ENCODE measurements around the gene COL4A2. TPM values are rescaled to one million over a fixed set of nuclear protein-coding genes. Genes with fewer than 3 reads are reported as not detected.
"Not testable (repeated sequence)": the region's sequence is repeated elsewhere in the genome, so short reads cannot be mapped to it uniquely, and the experiment has no call there.

COL4A2 gene
- total RNA-seq, 2 donors from 2014 or later: 0.84 TPM; not detected in 1

DNA sequence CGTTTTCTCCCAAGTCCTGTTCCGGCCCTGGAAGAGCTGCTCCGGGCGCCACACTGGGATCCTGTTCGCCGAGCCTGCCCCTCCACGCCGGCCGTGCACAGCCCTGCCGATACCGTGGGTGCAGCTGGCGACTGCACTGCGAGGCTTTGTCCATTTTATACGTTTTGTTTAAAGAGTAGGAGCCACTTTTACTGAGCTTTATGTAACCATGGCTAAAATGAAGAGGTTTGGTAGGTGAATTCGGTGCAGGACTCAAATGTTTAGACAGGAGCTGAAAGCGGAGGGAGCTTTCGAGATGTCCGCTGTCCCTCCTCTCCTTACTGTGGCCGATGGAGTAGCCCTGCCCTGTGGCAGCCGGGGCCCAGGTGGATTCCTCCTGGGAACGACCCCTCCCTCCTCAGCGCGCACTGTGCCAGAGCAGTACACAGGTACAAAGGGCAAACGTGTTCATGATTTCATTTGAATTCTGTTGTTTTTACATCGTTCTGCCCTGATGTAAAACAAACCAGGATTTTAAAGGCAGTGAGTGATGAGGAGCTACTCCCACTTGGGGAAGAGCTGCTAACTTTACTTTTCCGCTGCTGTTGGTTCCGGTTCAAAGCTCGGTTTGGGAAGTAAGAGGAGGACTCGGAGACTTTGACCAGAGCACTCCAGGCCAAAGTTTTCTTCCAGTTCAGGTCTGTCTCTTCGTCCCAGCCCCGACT, 1.7 kb downstream of the COL4A2 start:
- Mint-ChIP-seq H3K36me3 (peaks cover 0 to 6% of the 10 kb centered on the region in 2 donors), H3K27ac (no peak overlapping the region), H3K9me3 (no peaks in the 10 kb centered on the region)
- ATAC-seq (no peak), DNase-seq (ENCODE audit: low spot score in 2 of 2) (no peak)

DNA sequence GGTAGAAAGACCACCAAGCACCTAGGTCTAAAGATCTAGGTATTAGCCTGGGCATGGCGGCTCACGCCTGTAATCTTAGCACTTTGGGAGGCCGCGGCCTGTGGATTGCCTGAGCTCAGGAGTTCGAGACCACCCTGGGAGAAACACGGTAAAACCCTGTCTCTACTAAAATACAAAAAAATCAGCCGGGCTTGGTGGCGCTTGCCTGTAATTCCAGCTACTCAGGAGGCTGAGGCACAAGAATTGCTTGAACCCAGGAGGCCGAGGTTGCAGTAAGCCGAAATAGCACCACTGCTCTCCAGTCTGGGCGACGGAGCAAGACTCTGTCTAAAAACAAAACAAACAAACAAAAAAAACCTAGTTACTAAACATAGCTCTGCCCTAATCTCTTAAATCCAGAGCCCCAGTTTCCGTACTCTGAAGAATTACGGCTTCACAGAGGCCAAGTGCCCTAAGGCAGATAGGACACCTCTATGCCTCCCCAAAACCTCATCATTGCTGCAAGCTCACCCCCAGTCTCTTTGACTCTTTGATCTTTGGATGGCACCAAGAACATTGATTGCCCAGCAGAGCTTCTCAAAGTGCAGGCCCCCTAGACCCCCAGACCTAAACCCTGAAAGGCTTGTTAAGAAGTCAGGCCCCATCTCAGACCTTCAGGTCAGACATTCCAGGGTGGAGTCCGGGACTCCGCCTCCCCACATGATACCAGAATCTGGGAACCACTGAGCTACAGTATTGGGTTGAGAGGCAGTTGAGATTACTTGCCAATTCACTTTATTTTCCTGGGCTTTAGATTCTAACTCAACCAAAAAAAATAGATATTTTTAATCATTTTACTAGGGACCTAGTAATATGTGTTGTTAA, 2.8 kb downstream of the COL4A2 start:
- Mint-ChIP-seq H3K27ac (no peak overlapping the region), H3K36me3 (peaks cover 0 to 6% of the 10 kb centered on the region in 2 donors), H3K9me3 (no peaks in the 10 kb centered on the region)
- DNase-seq (ENCODE audit: low spot score in 2 of 2) (no peak), ATAC-seq (no peak)

DNA sequence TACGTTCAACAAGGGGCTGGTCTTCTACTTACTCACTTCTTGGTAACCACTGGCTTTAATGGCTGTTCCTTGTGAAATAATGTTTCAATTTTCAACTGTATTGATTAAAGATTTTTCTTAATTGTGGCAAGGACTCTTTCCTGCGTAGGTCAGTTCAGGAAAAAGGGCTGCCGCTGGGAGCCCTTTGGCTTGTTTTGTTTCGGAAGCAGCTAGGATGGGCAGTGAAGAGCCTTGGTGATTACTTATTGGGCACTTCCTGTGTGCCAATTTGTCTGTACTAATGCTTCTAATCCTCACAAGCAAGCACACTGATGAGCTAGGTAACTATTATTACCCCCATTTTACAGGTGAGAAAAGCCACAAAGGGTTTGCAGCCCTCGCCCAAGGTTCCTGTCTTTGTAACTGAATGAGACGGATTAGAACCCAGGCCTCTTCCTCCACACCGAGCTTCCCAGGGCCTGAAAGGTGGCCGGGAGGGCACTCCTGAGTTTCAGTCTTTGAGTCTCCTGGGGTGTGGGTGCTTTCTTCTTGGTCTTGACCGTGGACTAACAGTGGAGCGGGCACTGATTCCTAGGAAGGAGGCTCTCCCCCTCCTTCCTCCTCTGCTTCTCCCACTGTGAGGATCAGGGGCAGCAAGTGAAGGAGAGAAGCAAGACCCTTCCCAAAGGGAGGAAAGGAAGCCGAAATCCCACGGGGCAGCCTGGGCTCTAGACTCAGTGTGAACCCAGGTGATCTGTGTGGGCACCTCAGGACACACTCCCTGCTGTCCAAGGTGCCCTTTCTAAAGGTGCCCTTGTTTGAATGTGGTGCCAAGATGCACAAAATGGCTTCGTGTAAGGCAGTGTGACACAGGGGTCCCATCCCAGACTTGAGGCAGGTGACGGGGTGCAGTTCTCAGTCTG, 3.7 kb downstream of the COL4A2 start:
- H3K9me3 Mint-ChIP-seq: no peaks in the 10 kb centered on the region
- H3K36me3 Mint-ChIP-seq: peaks cover 0 to 6% of the 10 kb centered on the region in 2 donors
- DNase-seq (ENCODE audit: low spot score in 2 of 2): no peak
- no peak for ATAC-seq
- H3K27ac Mint-ChIP-seq: no peak overlapping the region

DNA sequence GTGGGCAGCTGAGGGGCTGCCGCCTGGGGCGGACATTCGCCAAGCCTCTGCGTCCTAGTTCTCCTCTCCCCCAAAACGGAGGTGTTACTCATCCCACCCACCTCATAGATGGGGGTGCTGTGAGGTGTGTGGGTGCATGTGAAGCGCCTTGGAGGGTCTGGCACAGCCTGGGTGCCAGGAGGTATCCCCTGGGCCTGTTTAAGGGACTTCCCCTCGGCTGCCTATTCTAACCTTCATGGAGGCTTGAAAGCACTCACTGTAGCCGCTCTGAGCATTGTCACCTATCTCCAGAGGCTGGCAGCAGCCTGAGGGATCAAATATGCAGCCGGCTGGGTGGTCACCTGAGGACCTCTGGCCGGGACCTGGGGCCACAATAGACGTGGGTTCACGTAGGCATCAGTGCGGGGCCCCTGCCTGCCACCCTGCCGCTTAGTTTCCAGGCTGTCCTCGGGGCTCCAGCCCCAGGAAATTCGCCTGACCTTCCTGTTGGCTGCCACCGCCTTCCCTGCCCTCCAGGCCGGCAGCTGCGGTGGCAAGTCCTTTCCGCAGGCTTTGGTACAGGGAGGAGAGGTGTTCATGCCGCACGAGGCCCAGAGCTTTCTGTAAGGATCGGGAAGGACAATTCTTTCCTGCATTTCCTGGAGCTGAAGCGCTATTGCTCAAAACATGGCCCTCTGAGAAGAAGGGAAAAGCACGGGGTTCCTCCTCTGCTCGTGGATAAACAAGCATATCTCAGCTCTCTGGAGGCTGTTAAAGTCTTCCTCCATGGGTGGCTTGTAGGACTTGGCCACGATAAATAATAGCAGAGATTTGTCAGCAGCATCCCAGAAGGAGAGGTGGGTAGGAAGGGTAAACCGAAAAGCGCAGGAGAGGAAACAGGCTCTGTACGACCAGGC, 4.6 kb downstream of the COL4A2 start:
- no peaks in the 10 kb centered on the region for H3K9me3 Mint-ChIP-seq
- H3K36me3 Mint-ChIP-seq: peaks cover 0 to 6% of the 10 kb centered on the region in 2 donors
- ATAC-seq (no peak), DNase-seq (ENCODE audit: low spot score in 2 of 2) (no peak)
- H3K27ac Mint-ChIP-seq: no peak overlapping the region

DNA sequence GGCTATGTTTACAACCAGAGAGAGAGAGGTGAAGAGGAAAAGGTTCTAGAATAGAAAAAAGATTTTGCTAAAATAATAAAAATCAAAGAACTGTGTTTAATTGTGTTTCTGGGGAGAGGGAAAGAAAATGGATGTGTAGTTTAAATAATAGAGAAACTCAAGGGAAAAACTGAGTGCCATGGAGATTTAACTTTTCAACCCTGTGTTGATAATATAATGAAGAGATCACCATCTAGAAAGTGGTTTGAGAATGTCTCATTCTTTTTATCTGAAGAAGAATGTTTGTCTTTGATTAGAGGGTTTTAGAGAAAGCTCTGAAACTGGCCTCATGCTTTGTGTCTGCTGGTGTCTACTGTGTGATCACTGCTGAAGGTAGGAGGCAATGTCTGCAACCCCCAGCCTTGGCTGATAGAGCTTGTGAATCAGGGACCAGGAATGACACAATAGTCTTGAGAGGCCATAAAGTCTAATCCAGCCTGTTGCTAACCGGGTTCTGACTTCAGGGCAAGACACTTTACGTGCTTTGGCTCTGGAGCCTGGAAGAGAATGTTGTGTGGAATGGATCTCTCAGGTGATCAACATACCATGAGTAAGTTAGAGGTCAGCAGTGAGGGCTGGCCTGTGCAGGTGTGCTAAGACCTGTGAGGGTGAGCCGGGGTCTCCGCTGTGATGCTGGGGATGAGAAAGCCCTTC, 5.4 kb downstream of the COL4A2 start:
- no peak overlapping the region for H3K27ac Mint-ChIP-seq
- DNase-seq (ENCODE audit: low spot score in 2 of 2): no peak
- ATAC-seq: no peak
- H3K9me3 Mint-ChIP-seq: no peaks in the 10 kb centered on the region
- H3K36me3 Mint-ChIP-seq: peaks cover 0 to 6% of the 10 kb centered on the region in 2 donors

DNA sequence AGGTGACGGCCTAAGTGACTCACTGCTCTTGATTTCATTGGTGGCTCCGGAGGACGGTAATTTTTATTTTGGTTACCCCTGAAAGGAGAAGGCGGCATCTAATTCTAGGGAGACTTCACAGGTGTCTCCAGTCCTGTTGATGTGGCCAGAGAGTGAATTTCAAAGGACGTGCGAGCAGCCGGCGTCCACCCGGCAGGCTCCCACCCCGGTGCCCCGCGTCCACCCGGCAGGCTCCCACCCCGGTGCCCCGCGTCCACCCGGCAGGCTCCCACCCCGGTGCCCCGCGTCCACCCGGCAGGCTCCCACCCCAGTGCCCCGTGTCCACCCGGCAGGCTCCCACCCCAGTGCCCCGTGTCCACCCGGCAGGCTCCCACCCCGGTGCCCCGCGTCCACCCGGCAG, 6.2 kb downstream of the COL4A2 start:
- H3K27ac Mint-ChIP-seq; H3K9me3 Mint-ChIP-seq; H3K36me3 Mint-ChIP-seq; DNase-seq (ENCODE audit: low spot score in 2 of 2); ATAC-seq: not testable (repeated sequence)

DNA sequence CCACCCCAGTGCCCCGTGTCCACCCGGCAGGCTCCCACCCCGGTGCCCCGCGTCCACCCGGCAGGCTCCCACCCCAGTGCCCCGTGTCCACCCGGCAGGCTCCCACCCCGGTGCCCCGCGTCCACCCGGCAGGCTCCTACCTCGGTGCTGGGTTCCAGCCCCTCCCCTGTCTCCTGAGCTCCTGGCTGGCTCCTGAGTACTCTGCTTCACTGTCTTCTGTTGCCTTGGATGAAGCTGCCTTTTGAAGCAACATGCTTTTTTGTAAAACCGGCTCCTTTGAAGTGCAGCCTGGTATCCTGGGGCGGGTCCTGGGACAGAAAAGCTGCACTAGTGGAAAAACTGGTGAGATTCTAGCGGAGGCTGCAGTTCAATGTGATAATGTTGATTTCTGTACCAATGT, 6.6 kb downstream of the COL4A2 start:
- H3K9me3 Mint-ChIP-seq; H3K27ac Mint-ChIP-seq; ATAC-seq; H3K36me3 Mint-ChIP-seq; DNase-seq (ENCODE audit: low spot score in 2 of 2): not testable (repeated sequence)

DNA sequence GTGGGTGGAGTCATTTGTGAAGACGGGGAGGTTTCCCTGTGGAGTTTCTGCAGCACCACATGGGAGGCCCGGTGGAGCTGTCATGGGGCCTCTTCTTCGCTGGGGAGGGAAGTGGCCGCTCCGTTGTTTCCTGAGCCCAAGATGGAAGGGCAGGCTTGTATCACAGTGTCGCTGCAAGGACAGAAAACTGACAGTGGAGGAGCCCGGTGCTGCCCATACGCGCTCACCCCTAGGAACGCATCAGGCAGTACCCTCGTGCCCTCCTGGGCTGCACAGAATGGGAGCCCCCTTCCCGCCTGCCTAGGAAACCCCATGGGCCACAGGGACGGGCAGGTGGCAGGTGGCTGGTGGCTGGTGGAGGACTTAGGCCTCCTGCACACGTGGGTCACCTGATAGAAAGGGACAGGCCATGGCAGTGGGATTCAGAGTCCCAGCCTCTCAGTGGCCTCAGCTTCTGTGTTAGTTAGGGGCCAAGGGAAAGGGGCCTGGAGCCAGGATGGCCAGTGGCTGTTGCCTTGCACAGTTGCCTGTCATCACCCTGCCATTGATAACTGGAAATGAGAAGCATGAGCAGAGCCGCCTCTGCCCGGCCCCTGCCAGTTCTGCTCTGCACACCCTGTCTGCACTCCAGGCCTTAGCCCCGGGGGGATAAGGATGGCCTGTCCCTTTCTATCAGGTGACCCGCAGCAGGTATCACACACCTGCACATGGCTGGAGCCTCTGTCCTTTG, 7.6 kb downstream of the COL4A2 start:
- Mint-ChIP-seq H3K36me3 (no peaks in the 10 kb centered on the region), H3K9me3 (no peaks in the 10 kb centered on the region), H3K27ac (no peak overlapping the region)
- no peak for ATAC-seq
- DNase-seq (ENCODE audit: low spot score in 2 of 2): no peak

DNA sequence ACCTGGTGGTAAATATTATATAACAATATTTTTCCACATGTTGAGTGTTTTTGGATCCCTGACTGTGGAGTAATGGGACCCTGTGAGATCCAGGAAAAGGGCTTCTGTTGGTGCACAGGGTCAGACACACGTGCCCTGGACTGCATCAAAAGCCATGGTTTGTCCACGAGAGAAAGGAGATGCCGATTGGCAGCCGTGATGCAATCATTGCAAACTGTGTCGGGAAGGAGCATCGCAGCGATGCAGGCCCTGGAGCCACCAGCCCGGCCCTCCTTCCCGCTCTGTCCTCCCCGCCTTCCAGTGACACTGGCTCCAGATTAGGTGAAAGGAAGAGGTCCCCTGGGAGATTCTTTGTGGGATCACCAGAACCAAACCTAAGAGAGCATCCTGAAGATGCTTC, 9.1 kb downstream of the COL4A2 start:
- Mint-ChIP-seq H3K27ac (no peak overlapping the region), H3K9me3 (no peaks in the 10 kb centered on the region), H3K36me3 (peaks cover 0 to under 1% of the 10 kb centered on the region in 2 donors)
- no peak for DNase-seq (ENCODE audit: low spot score in 2 of 2)
- ATAC-seq: no peak

DNA sequence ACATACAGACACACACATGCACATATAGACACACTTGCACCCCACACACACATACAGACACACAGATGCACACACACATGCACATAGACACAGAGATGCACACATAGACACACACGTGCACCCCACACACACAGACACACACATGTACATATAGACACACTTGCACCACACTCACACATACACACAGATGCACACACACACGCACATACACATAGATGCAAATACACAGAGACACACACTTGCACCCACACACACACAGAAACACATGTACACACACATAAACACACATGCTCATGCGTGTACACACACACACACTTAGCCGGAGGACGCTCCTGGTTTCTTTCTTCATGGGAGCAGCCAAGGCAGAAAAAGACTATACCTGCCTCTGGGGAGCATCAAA, 10.0 kb downstream of the COL4A2 start:
- Mint-ChIP-seq H3K9me3 (no peaks in the 10 kb centered on the region), H3K27ac (no peak overlapping the region), H3K36me3 (peaks cover 0 to 5% of the 10 kb centered on the region in 2 donors)
- DNase-seq (ENCODE audit: low spot score in 2 of 2) (no peak), ATAC-seq (no peak)

DNA sequence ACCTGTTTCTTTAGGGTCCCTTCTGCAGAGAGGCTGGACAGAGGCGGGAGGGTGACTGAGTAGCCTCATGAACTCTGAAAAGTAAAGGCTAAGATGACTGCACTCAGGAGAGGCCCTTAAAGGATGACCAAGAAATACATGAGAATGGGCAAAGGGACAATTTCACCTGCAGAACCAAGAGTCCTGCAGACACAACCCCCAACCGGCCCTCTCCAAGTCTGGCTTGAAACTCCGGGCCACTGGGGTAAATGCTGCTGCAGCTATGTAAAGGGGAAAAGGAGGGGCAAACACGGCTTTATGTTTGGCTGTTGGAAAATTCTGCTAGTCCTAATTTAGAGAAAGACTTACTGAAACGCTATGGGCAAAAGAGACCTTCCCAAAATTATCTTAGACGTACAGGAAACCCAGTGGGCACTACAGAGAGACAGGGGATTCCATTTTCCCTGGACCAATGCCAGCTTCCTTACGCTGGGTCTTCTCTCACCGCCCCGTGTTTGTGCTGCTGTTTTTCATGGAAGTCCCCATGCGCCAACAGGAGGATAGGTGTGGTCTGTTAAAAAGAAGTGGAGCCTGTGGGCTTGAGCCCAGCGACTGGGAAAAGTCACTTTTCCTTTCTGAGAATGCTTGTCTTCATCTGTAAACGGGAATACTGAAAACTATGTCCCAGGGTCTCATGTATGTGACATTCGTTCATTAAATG, 10.6 kb downstream of the COL4A2 start:
- ATAC-seq: no peak
- peaks cover 0 to 5% of the 10 kb centered on the region in 2 donors for H3K36me3 Mint-ChIP-seq

DNA sequence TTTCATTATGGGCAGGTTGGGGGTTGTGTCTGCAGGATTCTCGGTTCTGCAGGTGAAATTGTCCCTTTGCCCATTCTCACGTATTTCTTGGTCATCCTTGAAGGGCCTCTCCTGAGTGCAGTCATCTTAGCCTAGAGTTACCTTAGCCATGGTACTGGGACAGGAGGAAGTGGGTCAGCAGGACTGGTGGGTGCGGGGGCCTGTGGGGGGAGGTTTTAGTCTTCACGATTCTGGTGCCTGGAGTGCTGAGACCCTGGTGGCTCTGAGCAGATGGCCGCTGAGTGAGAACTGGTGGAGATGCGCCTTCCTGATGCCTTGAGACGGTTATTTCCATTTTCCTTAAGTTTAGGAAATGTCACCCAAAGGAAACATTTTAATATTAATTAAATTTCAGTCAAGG, 11.8 kb downstream of the COL4A2 start:
- no peak for DNase-seq (ENCODE audit: low spot score in 2 of 2)
- ATAC-seq: no peak
- Mint-ChIP-seq H3K27ac (no peak overlapping the region), H3K9me3 (no peaks in the 10 kb centered on the region), H3K36me3 (peaks cover 0 to 5% of the 10 kb centered on the region in 2 donors)

More for the DNA sequence above, 10.6 kb downstream of the COL4A2 start:
- no peak overlapping the region for H3K27ac Mint-ChIP-seq
- no peak for DNase-seq (ENCODE audit: low spot score in 2 of 2)
- no peaks in the 10 kb centered on the region for H3K9me3 Mint-ChIP-seq

DNA sequence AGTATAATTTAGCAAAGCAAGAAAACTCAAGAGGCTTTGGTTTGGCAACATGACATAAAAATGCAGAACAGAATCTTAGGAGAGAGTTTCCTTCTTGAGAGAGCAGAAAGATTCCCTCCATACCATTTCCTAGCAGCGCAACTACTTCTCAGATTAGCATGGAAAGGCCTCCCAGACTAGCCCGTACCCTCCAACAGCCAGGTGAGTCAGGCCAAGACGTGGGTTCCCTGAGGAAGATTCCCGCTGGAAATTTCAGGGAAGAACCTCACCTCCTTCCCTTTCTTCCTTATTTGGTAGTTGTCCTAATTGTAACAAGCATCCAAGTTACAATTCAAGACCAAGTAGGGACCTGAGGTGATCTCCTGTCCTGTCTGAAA, 12.3 kb downstream of the COL4A2 start:
- peaks cover 0 to 5% of the 10 kb centered on the region in 2 donors for H3K36me3 Mint-ChIP-seq
- DNase-seq (ENCODE audit: low spot score in 2 of 2): no peak
- H3K27ac Mint-ChIP-seq: peak overlapping the region in 1 of 2 donors; percentile 75
- H3K9me3 Mint-ChIP-seq: no peaks in the 10 kb centered on the region
- ATAC-seq: no peak

DNA sequence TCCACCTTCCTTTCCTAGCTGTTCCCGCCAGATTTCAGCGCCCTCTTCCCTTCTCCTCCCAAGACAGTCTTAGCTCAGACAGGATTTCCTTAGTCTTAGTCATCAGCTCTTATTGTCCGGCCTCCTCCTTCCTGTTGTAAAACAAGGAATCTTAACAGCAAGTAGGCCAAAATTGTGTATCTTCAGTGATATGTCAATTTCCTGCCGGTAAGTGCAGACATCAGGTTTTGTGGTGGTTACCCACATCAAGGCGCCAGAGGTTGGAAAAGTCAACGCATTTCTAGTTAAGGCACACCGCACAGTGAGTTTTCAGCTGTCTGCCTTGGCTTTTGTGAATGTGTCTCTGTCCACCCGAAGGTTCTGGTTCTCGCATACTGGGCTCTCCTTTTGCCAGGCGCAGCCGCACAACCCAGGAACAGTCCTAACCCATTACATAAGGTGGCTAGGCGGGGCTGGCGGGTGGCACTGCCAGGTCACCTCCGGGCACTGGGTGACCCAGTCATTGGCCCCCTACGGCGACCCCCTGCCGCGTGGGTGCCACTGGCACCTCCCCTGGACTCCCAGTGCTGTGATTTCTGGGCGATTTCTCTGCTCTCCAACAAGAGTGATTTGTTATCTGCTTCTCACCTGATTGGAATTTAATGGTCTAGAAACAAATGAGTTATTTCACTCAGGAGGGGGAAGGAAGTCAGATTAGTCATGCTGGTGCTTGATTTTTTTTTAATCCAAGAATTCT, 12.9 kb downstream of the COL4A2 start:
- peak; percentile 64 to 71 for DNase-seq (ENCODE audit: low spot score in 2 of 2)
- H3K27ac Mint-ChIP-seq: peak overlapping the region in 1 of 2 donors; percentile 75
- peak; percentile 91 to 96 for ATAC-seq
- peaks cover 0 to 5% of the 10 kb centered on the region in 2 donors for H3K36me3 Mint-ChIP-seq
- no peaks in the 10 kb centered on the region for H3K9me3 Mint-ChIP-seq

All from activated naive CD4-positive, alpha-beta T cell treated with anti-CD3 and anti-CD28 coated beads, Interleukin-2, amount 50 U/mL, for 72 hours (primary cell).